Stimulated activated CD8-positive, alpha-beta memory T cell treated with anti-CD3 and anti-CD28 coated beads, Interleukin-4, amount 100 ng/mL, for 48 hours (primary cell): Measurements from ENCODE around the gene KCNH1.

Experiments used
- DNase-seq: peaks from one replicate; pipeline ENCODE4 v3.0.0-alpha.2; 2020

KCNH1 gene

DNA sequence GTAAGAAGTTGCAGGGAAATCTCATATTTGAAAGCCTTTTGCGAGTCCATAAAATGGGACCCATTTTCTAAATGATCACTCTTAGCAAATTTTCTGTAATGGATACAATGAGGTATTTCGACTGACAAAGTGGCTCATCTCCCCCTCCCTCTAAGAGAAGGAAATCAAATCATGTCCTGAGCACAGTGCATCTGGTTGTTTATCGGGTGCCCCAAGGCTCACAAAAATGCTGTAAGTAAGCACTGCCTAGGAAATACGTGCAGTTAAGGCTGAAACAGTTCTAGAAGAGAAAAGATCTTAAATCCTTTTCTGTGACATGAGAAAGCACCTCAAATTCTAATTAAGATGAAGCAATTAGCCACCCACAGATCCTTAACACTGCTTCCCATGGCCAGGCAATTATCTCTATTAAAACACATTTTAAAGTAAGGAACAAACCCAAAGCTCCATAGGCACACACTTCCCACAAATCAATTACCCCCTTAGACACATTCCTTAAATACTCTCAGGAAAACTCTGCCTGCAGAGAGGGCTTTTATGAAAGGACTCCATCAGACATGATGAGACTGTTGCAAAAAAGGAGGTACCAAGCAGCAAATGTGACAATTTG, 216.3 kb downstream of the KCNH1 start:
- DNase-seq = no peak

DNA sequence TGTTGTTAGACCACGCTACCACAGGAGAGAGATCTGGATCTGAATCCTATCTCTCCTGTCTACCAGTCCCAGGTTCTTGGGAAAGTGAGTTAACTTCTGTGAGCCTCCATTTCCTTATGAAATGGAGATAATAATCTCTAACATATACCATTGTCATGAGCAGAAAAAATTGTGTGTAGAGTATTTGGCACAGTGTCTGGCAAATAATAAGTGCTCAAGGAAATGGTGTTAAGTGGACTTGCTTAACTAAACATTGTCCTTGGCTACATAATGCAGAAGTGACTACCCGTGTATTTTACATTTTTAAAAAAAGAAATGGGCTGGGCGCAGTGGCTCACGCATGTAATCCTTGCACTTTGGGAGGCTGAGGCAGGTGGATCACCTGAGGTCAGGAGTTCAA, 217.4 kb downstream of the KCNH1 start:
- DNase-seq = no peak

DNA sequence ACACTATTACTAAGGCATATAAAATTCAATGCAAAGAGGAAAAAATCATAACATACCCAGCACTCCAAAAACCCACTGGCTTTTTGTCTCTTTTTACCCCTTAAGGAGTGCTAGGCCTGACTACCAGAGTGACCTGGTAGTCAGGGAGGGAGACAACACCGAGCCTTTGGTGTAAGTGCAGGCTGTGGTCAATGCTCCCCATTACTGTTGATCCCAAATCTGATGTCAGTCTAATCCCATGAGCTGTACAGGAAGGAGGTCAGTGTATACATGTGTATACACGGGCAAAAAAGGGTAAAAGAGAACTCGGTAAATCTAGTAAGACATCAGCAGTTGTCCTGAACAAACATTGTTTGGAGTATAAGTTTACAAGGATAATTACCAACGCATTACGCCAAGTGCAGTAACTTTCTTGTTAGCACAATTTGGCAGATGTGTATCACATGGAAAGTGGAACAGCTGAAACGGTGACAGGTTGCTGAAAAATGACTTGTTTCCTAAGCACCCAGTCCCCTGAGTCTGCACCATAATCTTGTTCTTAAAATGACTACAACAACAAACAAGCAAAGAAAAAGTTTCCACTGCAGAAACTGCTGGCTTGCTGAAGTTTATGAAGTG, 217.9 kb downstream of the KCNH1 start:
- no peak for DNase-seq

DNA sequence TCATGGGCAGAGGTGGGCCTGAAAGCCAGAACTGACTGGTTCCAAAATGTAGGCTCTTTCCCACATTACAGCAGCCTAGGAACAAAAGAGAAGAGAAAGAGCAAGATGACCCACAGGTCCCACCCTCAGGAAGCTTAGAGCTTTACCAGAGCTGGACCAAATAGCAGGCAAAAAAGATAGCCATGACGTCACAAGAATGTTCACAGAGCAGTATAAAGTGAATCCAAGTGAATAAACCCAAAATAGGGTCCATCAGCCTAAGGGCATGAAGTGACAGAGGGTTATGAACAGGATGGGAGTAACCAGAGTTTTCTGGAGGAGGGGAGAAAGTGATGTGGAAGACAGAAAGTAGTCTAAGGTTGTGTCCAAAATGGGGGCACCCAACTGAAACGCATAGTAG, 221.2 kb downstream of the KCNH1 start:
- DNase-seq = no peak

DNA sequence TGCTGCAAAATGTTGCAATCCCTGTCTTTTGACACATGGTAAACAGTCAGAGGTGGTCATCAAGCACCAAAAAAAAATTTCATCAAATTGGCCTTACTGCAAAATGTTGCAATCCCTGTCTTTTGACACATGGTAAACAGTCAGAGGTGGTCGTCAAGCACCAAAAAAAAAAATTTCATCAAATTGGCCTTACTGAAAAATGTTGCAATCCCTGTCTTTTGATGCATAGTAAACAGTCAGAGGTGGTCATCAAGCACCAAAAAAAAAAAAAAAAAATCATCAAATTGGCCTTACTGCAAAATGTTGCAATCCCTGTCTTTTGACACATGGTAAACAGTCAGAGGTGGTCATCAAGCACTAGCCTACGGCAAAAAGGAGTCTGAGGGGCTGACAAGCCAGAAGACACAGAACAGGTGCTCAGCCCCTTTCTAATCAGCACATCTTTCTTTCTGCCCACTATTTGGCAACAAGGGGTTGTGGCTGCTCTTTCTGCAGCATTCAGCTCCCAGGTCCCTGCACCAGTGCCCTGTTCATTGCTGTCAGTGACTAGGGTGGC, 223.8 kb downstream of the KCNH1 start:
- no peak for DNase-seq

DNA sequence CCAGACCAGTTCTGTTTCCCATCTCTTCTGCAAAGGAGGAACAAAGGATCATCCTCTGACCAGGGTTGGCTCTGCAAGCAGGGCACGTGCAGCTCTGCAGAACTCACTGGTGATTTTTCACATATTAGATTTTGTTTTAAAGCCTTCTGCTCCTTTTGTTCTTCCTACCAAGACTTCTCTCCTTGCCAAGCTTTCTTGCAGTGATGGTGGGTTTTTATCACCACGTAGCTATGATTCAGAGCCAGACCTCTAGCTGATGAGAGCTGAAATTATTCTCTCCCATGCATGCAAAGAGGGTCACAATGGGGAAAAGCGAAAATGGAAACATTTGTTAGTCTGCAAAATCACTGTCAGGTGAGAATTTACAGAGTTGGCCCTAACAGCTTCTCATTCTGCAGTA, 225.2 kb downstream of the KCNH1 start:
- no peak for DNase-seq

DNA sequence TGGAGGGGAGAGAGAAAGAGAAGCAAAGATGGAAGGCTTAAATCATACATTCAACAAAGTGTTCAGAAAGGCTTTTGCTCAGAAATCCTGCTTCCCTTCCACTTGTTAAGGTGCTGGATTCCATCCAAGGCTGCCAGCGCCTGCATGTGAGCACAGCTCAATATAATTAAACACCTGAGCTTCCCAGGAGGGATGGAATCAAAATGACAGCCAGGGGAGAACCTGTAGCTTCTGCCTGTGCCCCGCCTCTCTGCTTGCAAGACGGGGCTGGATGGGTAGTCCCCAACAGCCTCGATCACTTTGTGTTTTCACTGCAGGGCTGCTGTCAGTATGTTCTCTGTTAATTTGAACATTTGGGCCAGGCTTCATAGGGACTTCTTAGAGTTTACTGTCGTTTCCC, 225.7 kb downstream of the KCNH1 start:
- no peak for DNase-seq

DNA sequence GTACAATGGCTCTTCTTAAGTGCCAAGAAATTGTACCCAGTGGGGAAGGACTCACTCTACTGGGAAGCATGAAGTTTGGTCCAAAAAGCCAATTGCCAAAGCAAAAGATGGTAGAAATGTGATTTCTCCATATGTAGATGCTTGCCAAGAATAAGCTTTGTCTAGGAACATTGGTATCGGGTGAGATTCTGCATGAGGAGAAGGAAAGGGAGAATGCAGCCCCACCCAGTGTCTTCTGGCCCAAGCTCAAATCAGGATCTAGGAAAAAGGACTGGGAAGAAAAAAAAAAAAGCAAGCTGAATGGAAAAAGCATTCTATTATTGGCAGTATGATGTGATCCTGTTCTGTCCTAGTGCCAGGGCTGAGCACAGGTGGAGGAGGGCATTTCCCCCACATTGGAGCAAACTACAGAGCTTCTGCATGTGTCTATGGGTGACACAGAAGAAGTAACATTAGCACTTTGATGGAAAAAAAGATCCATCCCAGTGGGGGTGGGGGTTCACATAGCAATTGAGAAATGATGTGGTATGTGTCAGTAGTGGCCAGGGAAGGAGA, 226.6 kb downstream of the KCNH1 start:
- DNase-seq = no peak

DNA sequence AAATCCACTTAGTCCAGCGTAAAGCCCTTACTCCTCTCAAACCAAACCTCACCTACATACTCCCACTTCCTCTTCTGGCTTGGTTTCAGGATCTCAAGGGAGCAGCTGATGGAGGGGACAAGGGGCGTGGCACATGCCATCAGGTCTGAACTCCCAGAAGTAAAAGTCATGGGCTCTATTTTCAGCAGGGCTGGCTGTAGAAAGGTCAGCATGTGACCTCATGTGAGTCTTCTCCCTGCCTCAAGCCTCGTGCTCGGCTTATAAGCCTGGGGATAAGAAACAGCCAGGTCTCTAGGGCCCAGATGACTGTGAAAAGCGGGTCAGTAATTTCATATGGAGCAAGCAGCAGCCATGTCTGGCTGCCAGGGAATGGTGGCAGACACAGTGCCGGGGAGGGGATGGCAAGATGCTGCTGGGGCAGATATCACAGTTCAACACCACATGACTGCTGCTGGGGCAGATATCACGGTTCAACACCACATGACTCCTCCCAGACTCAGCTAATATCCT, 227.9 kb downstream of the KCNH1 start:
- DNase-seq = no peak

DNA sequence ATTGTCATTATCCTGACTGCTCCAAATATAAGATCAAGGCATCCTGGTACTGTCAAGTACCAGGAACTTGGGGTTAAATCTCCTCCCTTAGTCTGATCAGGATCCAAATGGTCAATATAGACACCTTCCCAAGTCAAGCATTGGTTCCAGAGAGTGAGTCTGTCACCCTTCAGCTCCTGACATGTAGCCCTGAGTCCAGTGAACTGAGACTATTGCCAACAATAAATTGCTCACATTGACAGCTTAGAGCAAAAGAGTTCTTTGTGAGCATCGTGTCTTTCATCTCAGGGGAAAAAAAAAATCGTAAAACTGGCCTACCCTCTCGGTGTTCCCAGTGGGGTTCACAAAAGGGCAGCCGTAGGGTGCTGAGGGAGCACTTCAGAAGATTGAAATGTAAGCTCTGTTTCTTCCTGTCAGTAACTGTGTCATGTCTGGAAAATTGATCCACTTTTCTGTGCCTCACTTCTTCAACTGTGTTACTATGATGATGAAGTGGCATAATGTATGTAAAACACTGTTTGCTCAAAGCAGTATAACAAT, 228.5 kb downstream of the KCNH1 start:
- no peak for DNase-seq

DNA sequence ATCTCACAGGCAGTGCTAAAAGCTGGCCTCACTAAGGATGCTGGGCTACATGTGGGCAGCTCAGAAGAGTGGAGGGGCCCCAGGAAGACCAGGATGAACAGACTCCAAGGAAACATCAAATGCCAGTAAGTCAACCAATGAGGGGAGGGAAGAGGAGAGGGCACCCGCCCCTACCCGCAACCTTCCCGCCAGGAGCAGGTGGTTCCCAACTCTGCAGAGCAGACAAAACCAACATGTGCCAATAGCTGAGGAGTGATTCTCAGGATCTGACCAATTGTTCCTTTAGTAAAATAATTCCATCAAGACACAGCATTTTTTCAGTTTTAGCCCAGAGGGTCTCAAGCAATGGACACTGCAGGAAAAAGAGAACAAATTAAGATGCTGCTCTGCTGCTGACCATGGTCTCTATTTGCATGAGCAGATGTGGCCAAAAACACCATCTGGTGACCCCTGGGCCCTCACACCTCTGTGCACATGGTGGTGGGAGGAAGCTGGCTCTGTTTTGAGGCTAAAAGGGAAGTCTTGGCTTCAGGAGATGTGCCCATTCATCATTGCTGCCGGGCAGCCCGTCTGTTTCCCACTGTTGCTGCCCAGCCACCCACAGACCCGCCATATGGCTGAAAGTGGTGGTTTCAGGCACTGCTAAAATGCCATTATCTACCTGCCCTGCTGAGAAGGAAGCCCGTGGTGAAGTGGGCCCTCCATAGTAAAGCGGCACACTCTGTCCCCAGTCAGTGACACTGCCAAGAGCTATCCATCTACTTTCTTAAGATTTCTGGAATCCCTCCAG, 231.8 kb downstream of the KCNH1 start:
- DNase-seq = no peak

DNA sequence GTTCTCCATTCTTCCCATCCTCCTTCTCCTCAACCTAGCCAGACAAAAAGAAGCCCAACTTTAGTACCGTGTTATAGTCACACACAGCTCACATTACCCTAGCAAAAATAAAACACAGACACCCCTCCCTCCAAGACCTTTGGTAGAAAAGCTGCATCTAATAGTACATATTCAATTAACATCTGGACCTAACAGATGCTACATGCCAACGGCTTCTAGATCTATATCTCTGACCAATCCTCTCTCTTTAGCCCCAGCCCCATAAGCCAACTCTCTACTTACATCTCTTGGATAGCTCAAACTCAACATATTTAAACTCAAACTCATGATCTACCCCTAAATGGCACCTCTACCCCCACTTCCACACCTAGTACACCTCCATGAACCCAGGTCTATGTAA, 233.1 kb downstream of the KCNH1 start:
- no peak for DNase-seq

DNA sequence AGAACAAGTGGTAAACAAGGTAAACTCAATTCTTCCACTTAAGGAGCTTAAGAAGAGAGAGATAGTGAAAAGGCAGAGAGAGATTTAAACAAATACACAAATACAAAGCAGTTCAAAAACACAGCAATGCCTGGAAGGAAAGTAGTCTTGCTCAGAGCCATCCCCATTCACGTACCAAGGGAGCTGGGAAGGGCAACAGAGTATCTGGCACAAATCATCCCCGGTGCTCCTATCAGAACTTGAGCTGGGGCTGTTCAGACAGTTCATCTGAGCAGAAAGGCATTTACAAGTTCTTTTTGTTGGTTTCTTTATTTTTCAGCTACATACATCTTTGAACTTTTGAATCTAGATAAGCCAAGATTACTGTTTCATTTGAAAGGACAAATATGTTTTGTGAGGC, 233.9 kb downstream of the KCNH1 start:
- DNase-seq = no peak

DNA sequence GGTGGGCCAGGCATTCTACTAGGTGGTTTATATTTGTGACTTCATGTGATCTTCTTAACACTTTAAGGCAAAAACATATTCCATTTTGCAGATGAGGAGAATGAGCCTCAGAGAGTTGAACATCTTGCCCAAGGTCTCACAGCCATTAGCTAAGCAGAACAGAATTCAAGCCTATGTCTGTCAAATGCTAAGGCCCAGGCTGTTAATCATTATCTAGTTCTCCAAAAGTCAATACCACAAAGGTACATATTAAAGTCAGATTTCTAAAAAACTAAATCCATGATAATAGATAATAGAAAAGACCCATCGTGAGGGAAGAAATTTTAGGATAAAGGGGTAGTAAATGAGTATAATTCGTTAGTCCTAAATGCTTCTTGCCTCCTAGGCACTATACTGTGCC, 234.3 kb downstream of the KCNH1 start:
- DNase-seq = no peak

DNA sequence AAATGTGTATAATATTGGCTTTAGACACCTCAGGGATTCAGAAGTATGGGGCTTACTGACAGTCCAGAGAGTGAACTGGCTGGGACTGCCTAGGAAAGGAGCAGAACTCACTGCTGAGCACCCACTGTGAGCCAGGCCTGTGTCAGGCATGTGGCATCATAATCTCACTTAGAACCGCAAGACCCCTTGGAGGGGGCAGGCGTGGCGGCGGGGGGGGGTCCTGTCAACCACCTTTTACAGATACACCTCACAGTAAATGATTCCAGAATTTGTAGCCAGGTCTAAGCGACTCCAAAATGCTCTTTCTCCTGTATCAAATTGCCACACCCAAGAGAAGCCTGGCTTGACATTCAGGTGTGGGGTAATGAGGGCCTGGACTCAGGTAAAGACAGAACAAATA, 235.5 kb downstream of the KCNH1 start:
- no peak for DNase-seq

DNA sequence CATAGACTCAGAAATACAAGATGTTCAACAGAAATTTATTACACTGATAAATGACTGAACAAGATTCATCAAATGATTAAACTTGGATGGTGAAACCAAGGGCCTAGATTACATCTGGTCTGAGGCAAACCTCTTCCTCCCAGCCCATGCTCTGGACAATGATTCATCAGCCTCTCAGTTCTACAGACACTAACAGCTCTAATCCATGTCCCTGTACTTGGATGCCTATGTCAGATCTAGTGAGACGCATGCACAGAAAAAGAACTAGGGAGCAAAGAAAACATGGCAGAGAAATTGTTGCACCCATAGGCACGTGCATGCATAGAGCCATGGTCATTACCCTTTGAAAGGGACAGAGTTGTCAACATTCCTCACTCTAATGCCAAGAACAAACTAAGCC, 250.1 kb downstream of the KCNH1 start:
- DNase-seq = no peak

DNA sequence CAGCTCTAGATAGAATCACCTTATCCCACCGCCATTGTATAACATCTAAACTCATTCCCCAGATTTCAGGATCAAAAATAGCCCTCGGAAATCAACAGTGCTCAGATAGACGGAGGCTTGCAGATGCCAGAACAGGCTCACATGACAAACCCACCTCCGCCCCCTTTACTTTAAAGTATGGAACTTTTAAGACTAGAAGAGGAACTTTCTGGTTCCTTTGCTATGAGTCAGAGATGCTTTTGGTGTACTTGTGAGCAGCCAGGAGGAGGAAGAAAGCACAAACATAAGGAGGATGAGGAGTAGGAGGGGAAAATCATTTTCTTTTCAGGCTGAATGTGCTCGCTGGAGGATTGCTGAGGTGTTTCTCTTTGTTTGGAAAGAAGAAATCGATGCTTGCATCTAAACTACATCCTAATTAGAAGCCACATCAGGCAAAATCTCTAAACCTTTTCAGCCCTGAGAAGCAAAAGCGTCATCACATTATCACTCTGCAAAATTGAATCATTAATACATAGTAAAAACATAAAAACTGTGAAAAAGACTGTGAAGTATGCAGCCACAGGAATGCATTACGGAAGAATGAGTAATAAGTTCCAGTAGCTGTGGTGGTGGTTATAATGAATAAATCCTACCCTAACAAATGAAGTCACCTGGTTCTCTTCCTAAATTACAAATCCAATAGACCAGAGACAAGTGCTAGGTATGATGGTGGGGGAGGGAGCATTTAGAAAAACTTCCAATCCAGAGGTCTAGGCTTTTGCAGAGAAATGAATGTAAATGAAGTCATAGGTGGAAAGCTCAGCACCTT, 251.3 kb downstream of the KCNH1 start:
- no peak for DNase-seq

DNA sequence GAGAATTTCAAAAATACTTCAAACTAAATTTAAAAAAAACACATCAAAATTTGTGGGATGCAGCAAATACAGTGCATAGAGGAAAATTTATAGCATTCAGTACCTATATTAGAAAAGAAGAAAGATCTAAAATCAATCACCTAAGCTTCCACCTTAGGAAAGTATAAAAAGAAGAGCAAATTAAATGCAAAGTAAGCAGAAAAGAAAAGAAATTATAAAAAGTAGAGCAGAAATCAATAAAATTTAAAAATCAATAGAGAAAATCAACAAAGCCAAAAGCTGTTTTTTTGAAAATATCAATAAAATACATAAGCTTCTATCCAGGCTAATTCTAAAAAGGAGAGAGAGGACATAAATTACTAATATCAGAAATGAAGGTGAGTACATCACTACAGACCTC, 255.4 kb downstream of the KCNH1 start:
- no peak for DNase-seq

DNA sequence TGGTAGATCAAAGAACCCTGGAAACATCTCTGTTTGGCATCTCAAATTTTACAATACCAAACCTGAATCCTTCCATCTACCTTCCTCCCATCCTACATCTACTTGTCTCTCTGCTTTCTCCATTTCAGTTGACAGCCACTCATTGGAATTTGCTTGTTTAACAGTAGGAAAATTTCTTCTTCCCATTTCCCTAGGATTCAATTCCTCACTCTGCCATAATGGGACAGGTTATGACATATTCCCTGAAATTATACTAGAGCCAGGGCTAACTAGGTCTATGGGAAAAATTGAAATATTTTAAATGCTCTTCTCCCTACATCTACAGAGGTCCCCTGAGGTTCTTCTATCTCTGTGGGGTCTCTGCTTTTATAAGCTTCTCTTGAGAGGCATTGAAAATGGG, 257.7 kb downstream of the KCNH1 start:
- no peak for DNase-seq

DNA sequence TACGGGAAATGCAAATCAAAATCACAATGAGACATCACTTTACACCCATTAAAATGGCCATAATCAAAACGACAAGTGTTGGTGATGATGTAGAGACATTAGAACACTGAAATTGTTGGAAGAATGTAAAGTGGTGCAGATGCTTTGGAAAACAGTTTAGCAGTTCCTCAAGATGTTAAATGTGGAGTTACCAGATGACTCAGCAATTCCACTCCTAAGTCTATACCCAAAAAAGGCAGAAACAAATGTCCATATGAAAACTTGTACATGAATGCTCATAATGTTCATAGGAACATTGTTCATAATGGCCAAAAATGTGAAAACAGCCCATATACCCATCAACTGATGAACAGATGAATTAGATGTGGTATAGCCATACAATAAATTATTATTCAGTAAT, 267.4 kb downstream of the KCNH1 start:
- DNase-seq = no peak

DNA sequence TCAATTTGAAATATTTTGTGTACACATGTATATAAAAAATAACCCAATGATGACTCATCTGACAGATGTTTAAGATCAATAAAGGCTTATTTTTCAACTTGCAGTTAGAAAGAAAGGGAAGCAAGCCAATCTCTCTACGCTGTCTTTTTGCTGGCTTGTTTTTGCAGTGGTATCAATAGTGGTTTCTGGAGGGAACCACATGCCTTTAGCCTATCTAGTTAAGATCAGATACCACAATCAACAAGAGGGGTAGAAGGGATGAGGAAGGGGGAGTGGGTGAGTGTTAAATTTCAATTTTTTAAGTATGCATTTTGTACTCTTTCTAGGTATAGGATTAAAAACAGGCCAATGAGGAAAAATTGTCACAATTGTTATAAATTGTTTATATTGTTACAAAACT, 276.2 kb downstream of the KCNH1 start:
- no peak for DNase-seq

DNA sequence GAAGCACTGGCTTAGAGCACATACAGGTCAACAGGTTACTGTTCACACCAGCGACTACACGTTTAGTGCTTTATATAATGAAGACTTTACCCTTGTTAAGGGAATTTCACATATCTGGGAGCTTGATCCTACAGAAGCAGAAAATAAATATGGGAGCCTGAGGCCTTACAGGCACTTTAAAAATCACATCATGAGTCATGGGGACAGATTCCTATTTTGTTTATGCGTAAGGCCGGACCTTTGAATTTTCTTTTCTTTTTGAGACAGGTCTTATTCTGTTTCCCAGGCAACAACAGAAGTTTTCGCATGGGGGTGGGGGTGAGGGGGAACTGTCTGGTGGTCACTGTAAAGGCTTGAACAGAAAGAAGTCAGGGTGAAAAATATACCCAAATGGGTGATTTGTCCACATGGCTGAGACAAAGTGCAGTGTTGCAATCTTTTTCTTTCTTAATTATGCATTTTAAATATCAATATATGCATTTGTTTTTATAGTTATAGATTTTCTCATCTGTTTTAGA, 276.7 kb downstream of the KCNH1 start:
- DNase-seq = no peak
